Stimulated activated CD8-positive, alpha-beta memory T cell treated with anti-CD3 and anti-CD28 coated beads, Interleukin-12 subunit alpha, Interleukin-12 subunit beta, amount 100 ng/mL, for 1 hour (primary cell): ENCODE data around the gene EBF3.

ENCODE experiments used
- DNase-seq: peaks from one replicate; pipeline ENCODE4 v3.0.0-alpha.2; 2020; ENCODE audit warnings: low read depth

The EBF3 gene

DNA sequence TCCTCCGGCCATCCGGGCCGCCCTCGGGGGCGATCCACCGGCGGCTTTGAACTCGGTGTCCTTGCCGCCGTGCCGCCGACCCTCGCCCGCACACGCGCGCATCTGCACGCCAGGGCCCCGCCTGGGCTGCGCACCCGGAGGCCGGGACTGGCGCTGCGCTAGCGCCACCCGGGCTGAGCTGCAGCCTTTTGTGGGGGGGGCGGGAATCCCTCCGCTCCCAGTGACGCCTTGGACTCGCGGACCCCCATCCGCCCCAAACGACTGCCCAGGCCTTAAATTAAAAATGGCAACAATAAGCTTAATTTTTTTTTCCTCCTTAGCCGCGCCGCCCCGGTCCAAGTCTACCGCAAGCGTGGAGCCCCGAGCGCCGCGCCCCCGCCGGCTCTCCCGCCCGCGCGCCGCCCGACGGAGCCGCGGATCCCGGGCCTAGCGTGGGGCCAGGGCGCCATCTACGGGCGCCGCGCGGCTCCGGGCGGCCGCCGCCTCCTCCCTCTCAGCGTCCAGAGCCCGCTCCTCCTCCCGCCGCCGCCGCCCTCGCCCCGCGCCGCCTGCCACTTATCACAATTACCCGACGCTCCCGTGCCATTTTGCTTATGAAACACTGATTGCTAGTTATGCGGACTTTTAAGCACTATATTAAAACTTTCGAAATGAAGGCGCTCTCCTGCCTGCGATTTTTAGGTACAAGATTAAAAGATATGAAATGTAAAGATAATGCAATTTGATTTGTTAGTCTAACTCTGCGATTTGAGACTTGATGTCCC is 7.5 kb upstream of the EBF3 start:
- DNase-seq = no peak

- no peak for DNase-seq
Measured at GRCh38 chr10:129970465-129971364, 6.6 kb upstream of the EBF3 start.

- DNase-seq = no peak
Measured at GRCh38 chr10:129969911-129970464, 5.9 kb upstream of the EBF3 start.

GRCh38 chr10:129969184-129969910 is 5.3 kb upstream of the EBF3 start:
- no peak for DNase-seq

- no peak for DNase-seq
Measured at GRCh38 chr10:129968853-129969183, 4.7 kb upstream of the EBF3 start.

- DNase-seq = no peak
Measured at GRCh38 chr10:129968020-129968852, 4.2 kb upstream of the EBF3 start.

GRCh38 chr10:129967579-129968019 is 3.5 kb upstream of the EBF3 start:
- no peak for DNase-seq

- DNase-seq = no peak
Measured at GRCh38 chr10:129966889-129967578, 3.0 kb upstream of the EBF3 start.

DNA sequence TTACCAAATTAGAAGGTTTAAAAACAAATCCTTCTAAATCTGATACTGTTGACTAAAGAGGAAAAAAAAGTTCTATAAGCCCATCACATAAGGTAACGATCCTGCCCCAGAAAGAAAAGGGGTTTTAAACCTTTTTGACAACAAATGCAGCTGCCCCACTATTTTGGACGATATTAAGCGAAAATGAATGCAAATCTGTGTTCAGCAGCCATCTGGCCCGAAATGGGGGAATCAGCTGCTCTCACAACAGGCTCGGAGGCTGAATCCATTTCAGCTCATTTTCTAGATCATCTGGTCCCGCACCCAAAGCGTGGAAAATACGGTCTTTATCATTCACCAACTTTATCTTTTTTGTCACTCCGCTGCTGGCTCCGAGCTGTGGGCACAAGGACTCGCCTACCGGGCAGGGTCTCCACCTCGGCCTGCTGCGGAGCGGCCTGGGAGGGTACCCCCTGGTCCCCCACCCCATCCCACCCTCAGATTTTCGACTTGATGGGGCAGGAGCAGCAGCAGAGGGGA is 2.4 kb upstream of the EBF3 start:
- DNase-seq = no peak

DNA sequence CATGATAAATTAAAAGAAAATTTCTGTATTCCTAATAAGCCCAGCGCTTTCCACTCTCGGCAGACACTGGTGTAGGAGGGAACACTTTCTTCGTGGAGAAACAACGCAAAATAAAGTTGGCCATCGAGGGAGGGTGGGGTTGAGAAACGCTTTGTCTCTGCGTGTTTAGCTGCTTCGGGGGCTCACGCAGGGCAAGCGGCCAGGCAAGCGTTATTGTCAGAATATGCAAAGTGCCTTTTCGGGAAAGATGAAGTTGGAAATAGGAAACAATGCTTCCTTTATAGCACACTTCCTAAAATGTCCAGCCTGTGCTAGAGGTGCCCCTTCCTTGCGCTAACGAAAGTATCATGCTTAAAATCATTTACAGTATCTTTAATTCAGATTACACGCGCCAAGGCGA is 1.9 kb upstream of the EBF3 start:
- no peak for DNase-seq

DNA sequence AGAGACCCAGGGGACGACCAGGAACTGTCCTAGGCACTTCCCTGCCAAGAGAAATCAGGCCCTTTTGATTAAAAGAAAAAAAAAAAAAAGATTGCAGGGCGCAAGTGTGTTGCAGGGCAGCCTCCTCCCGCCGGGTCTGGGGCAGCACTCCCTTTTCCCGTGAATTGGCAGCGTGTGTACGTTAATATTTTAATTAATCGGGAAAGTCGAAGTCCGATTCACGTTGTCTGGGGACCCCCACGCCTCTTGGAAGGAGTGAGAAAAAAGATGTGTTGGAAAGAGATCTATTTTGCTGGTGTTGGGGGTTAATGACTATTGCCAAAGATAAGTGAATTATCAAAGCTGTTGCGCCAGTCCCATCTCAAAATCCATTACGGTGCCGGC is 1.3 kb upstream of the EBF3 start:
- DNase-seq = no peak

DNA sequence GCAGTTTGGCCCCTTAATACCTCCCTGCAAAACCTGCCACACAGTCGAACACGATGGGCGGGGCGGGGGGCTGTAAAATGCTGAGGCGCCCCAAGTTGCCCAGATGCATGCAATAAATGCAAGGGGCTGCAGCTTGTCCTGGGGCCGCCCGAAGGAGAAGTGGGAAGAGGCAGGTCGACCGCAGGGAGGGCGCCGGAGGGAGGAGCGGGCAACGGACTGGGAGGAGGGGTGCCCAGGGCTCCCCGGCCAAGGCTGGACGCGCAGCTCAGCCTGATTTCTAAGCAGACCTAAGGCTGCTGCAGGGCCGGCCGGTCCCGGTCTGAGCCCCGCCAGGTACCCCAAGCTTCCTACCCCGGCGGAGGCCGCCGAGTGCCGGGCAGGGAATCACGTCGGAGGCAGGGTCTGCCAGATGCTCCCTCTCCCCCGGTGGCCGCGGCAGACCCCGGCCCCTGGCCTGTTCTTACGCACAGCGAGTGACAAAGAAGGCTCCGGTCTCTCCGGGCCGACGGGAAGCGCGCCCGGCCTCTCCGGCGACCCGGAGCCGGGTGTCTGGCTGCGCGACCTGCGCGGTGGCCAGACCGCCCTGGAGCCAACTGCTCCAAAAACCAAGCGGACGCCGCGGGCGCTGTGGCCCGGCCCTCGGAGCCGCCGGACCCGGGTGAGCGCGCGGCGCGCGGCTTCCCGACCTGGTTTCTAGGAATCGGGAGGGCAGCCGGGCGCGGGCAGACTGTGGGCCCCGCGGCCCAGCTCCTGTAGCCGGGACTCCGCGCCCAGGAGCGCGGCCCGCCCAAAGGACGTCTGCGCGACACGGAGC is 744 bp upstream of the EBF3 start:
- no peak for DNase-seq

GRCh38 chr10:129962872-129963640 is 1.0 kb downstream of the EBF3 start:
- no peak for DNase-seq

GRCh38 chr10:129962031-129962871 is 1.8 kb downstream of the EBF3 start:
- no peak for DNase-seq

DNA sequence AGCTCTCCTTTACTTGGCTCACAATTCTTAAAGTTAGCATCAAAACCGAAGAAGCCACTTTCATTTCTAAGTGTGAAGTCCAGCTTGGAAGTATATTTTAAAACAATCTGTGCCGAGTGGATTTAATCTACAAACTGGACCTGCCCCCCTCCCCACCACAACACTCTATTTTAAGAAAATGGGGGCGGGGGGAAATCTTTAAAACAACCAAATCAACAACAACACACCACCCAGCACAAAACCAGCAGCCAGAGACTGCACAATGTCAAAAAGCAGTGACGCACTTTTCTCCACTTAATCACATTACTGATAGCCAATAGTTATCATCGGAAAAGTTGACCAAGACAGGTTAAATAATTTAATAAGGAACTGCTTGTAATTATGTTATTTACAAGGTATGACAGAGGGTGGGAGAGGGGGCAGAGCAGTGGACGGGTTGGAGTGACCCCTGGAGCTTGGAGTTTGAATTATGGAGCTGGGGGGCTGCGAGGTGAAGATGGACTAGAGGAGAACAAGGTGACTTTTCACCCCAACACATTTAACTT is 2.8 kb downstream of the EBF3 start:
- DNase-seq = no peak

GRCh38 chr10:129960481-129961156 is 3.5 kb downstream of the EBF3 start:
- DNase-seq = no peak
